Thyroid gland (tissue), 4 donors: ENCODE results near the gene M6PR.

ENCODE experiments used
- CTCF ChIP-seq, 6 experiments: fragments of 200-600 bp in 3 of 6; fragments of 450-650 bp in 3 of 6; sonication (generic) in 3 of 6; IDR thresholded peaks; one replicate each; pipeline ENCODE4 v1.5.1; 2016 to 2019; ENCODE audit warnings: antibody characterized with exemption in 6 of 6, mild to moderate bottlenecking in 2 of 6, inconsistent platforms in 1 of 6, moderate library complexity in 1 of 6
- POLR2A ChIP-seq, 2 donors: fragments of 450-650 bp; IDR thresholded peaks; one replicate each; pipeline ENCODE4 v1.6.1; 2017; ENCODE audit warnings: antibody characterized with exemption in 2 of 2, mild to moderate bottlenecking in 2 of 2, moderate library complexity in 1 of 2

DNA sequence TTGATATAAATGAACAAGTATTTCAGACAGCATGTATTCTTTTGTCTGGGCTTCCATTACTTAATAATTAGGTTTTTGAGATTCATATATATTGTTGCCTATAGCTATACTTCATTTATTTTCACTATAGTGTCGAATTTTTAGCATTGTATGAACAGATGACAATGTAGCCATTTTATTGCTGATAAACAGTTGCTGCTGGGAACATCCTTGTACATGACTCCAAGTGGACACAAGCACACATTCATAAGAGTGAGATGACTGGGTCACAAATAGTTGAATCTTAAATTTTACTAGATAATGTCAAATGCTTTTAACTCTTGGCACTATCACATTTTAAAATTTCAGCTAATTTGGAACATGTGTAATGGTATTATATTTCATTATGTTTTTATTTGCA lies 54.5 kb downstream of the M6PR start:
- TF ChIP-seq CTCF (IDR thresholded peaks at IDR 0.05) (no peak), POLR2A (IDR thresholded peaks at IDR 0.05) (no peak)
